Osteoblast (primary cell): Measurements from ENCODE around the gene MAP4K2. TPM values are rescaled to one million over a fixed set of nuclear protein-coding genes. Genes with fewer than 3 reads are reported as not detected.

Experiments used
- DNase-seq: peaks from one replicate; pipeline ENCODE4 v3.0.0; 2011; ENCODE audit warnings: low spot score, mixed read lengths; ENCODE audit not compliant: insufficient read length; ENCODE audit errors: missing footprints
- H2AFZ ChIP-seq: 2 replicates; pipeline ENCODE4 v1.6.0; 2011; ENCODE audit warnings: mild to moderate bottlenecking, low read length
- H3K27ac ChIP-seq: 2 replicates; pipeline ENCODE4 v1.5.1; 2011; ENCODE audit warnings: mild to moderate bottlenecking, low read depth, low read length, moderate library complexity
- H3K27me3 ChIP-seq: 2 replicates; pipeline ENCODE4 v1.6.0; 2012; ENCODE audit warnings: mild to moderate bottlenecking, control low read depth, inconsistent platforms, low read length, moderate library complexity; ENCODE audit not compliant: insufficient read depth
- H3K36me3 ChIP-seq: 2 replicates; pipeline ENCODE4 v1.5.1; 2011; ENCODE audit warnings: mild to moderate bottlenecking, low read length, control low read depth, moderate library complexity; ENCODE audit not compliant: insufficient read depth
- H3K4me1 ChIP-seq: 2 replicates; pipeline ENCODE4 v1.5.1; 2011; ENCODE audit warnings: mild to moderate bottlenecking, low read length, control low read depth, moderate library complexity; ENCODE audit not compliant: insufficient read depth
- H3K4me2 ChIP-seq: 2 replicates; pipeline ENCODE4 v1.6.0; 2011; ENCODE audit warnings: mild to moderate bottlenecking, low read length; ENCODE audit not compliant: insufficient read depth
- H3K4me3 ChIP-seq: fragments of 200-600 bp; sonication (generic); 3 replicates; pipeline ENCODE4 v1.5.1; 2012; ENCODE audit warnings: mild to moderate bottlenecking, low read length, inconsistent platforms; ENCODE audit not compliant: insufficient read depth
- H3K79me2 ChIP-seq: 2 replicates; pipeline ENCODE4 v1.6.0; 2012; ENCODE audit warnings: mild to moderate bottlenecking, low read length, control low read depth, inconsistent platforms; ENCODE audit not compliant: insufficient read depth
- H3K9me3 ChIP-seq: 2 replicates; pipeline ENCODE4 v1.5.1; 2011; ENCODE audit warnings: low read depth, low read length, control low read depth
- H4K20me1 ChIP-seq: 2 replicates; pipeline ENCODE4 v1.6.0; 2012; ENCODE audit warnings: mild to moderate bottlenecking, low read length, control low read depth; ENCODE audit not compliant: insufficient read depth
- CTCF ChIP-seq: IDR thresholded peaks from 2 replicates; pipeline ENCODE4 v1.5.1; 2011; ENCODE audit warnings: mild to moderate bottlenecking, low read depth, low read length, moderate library complexity; ENCODE audit errors: extremely low read depth
- total RNA-seq: library from RNA; depleted of rRNA; stranded (reverse); fragments of >200 nt; gene quantifications from 2 replicates; pipeline ENCODE4 v1.2.3, GENCODE V29; 2012

Gene MAP4K2
- total RNA-seq, 1 donor, result 9.8 TPM

GRCh38 chr11:64790205-64791095, 12.6 kb downstream of the MAP4K2 start:
- no peak overlapping the region for H3K27ac ChIP-seq

GRCh38 chr11:64789331-64790204, 13.4 kb downstream of the MAP4K2 start:
- Histone ChIP-seq H4K20me1 (no peaks in the 10 kb centered on the region), H3K27ac (no peak overlapping the region), H3K4me3 (no peak overlapping the region), H3K4me1 (no peaks in the 10 kb centered on the region), H3K9me3 (no peaks in the 10 kb centered on the region), H3K27me3 (no peaks in the 10 kb centered on the region), H2AFZ (no peak overlapping the region), H3K79me2 (no peaks in the 10 kb centered on the region), H3K4me2 (no peak overlapping the region), H3K36me3 (no peaks in the 10 kb centered on the region)
- no peak for TF ChIP-seq CTCF
- DNase-seq, result peak; percentile 29

More at GRCh38 chr11:64790205-64791095, 12.6 kb downstream of the MAP4K2 start:
- Histone ChIP-seq H3K79me2 (no peaks in the 10 kb centered on the region), H3K27me3 (no peaks in the 10 kb centered on the region), H3K4me2 (no peak overlapping the region), H3K9me3 (no peaks in the 10 kb centered on the region), H3K4me1 (no peaks in the 10 kb centered on the region), H4K20me1 (no peaks in the 10 kb centered on the region), H3K36me3 (no peaks in the 10 kb centered on the region), H2AFZ (no peak overlapping the region), H3K4me3 (no peak overlapping the region)
- DNase-seq, result peak; percentile 52
- TF ChIP-seq CTCF, result no peak

- Histone ChIP-seq H3K4me1 (no peaks in the 10 kb centered on the region), H3K9me3 (no peaks in the 10 kb centered on the region), H3K79me2 (no peaks in the 10 kb centered on the region), H3K4me2 (no peak overlapping the region), H2AFZ (no peak overlapping the region), H3K27ac (no peak overlapping the region), H4K20me1 (no peaks in the 10 kb centered on the region), H3K36me3 (no peaks in the 10 kb centered on the region), H3K27me3 (no peaks in the 10 kb centered on the region), H3K4me3 (no peak overlapping the region)
- no peak for TF ChIP-seq CTCF
- peak; percentile 65 for DNase-seq
These were observed 14.4 kb downstream of the MAP4K2 start for GRCh38 chr11:64788321-64789215.
